Calu3 (cell line): ENCODE measurements around the gene PAPSS1. TPM values are rescaled to one million over a fixed set of nuclear protein-coding genes. Genes with fewer than 3 reads are reported as not detected.

Experiments
- Bru-seq: library from RNA; stranded (reverse); fragments of 400-500 nt; gene quantifications from one replicate; lab custom pipeline; 2021; lab: Mats Ljungman, UMichigan
- BruChase-seq, 2 experiments: library from RNA; stranded (reverse); fragments of 400-500 nt; gene quantifications; one replicate each; lab custom pipeline; 2021; lab: Mats Ljungman, UMichigan
- BruUV-seq: library from RNA; stranded (reverse); fragments of 400-500 nt; replicated peaks from 2 replicates; lab custom pipeline; 2021; lab: Mats Ljungman, UMichigan
- CTCF ChIA-PET: fragments of 300-600 bp; sonication (Branson Sonifier 250); formaldehyde crosslinking; loops from one replicate; lab custom pipeline; 2022; ENCODE audit warnings: antibody characterized with exemption; lab: Charles Lee
- DNase-seq: peaks from one replicate; pipeline ENCODE4 v3.0.0; 2022
- H3K27ac Mint-ChIP-seq: one replicate; pipeline ENCODE4 v1.8.0; 2022; ENCODE audit warnings: mixed read lengths; ENCODE audit not compliant: unreplicated experiment
- H3K27me3 Mint-ChIP-seq: one replicate; pipeline ENCODE4 v1.8.0; 2022; ENCODE audit warnings: mixed read lengths; ENCODE audit not compliant: unreplicated experiment
- H3K36me3 Mint-ChIP-seq: one replicate; pipeline ENCODE4 v1.8.0; 2022; ENCODE audit warnings: mild to moderate bottlenecking, moderate library complexity, mixed read lengths; ENCODE audit not compliant: insufficient read depth, unreplicated experiment
- H3K4me1 Mint-ChIP-seq: one replicate; pipeline ENCODE4 v1.8.0; 2022; ENCODE audit warnings: mild to moderate bottlenecking, low read depth, mixed read lengths; ENCODE audit not compliant: unreplicated experiment
- H3K4me3 Mint-ChIP-seq: one replicate; pipeline ENCODE4 v1.8.0; 2022; ENCODE audit warnings: mild to moderate bottlenecking, low read depth, moderate library complexity, mixed read lengths; ENCODE audit not compliant: unreplicated experiment
- H3K9me3 Mint-ChIP-seq: one replicate; pipeline ENCODE4 v1.8.0; 2022; ENCODE audit warnings: low read depth, mixed read lengths; ENCODE audit not compliant: unreplicated experiment
- intact Hi-C: fragments of 100-400 bp; cut with micrococcal nuclease; formaldehyde crosslinking; loops from one replicate; pipeline ENCODE4 v1.10.0; 2022; ENCODE audit not compliant: unreplicated experiment
- long read RNA-seq: library from polyadenylated mRNA; stranded (forward); transcript quantifications from one replicate; pipeline ENCODE4 v2.0.0, GENCODE V29; 2022
- total RNA-seq: library from RNA; stranded (reverse); gene quantifications from 2 replicates; pipeline ENCODE4 v1.2.3, GENCODE V29; 2022
- TF ChIP-seq, protein P1 (sequence below): fragments of 200-600 bp; IDR thresholded peaks from one replicate; pipeline ENCODE4 v1.8.0; 2022; ENCODE audit warnings: antibody characterized with exemption; ENCODE audit not compliant: unreplicated experiment

PAPSS1 gene
- total RNA-seq (32.5 and 41.6 TPM in 2 replicates), Bru-seq, nascent RNA (percentile 61 among the genes with signal in this experiment), BruChase-seq, experiment 1, labeled RNA remaining after a 6-hour chase (percentile 59 among the genes with signal in this experiment), BruChase-seq, experiment 2, labeled RNA remaining after a 2-hour chase (percentile 56 among the genes with signal in this experiment)
- long read RNA-seq, transcript PAPSS1-201 (12 exons, 2,731 nt) = major isoform, 28 of 40 reads
- long read RNA-seq, partial matches to known transcripts = 4 of 40 reads
- long read RNA-seq, other reads (novel, unspliced or antisense) = 8 of 40 reads

GRCh38 chr4:107719922-107720722, at the start of gene PAPSS1:
PAPSS1 (minus strand) TSS chr4:107720234; CDS start chr4:107720179, 55 bp downstream.
- Mint-ChIP-seq H3K4me3 (peak within 1 kb of the TSS; percentile 84), H3K27me3 (no peaks in the 10 kb centered on the region), H3K9me3 (peaks cover 2% of the 10 kb centered on the region), H3K27ac (peak within 1 kb of the TSS; percentile 83), H3K4me1 (peaks cover 17% of the 10 kb centered on the region), H3K36me3 (peaks cover 20% of the 10 kb centered on the region)
- DNase-seq = peak; percentile 94
- intact Hi-C loops = no loop called here
- CTCF ChIA-PET = interaction anchor here (0.7 to 1.6 kb wide), 7 partner anchors 11 to 270 kb away, joined by 3 to 6 read pairs (median 4); no protein-coding TSS in a partner anchor
- TF ChIP-seq, protein P1, sequence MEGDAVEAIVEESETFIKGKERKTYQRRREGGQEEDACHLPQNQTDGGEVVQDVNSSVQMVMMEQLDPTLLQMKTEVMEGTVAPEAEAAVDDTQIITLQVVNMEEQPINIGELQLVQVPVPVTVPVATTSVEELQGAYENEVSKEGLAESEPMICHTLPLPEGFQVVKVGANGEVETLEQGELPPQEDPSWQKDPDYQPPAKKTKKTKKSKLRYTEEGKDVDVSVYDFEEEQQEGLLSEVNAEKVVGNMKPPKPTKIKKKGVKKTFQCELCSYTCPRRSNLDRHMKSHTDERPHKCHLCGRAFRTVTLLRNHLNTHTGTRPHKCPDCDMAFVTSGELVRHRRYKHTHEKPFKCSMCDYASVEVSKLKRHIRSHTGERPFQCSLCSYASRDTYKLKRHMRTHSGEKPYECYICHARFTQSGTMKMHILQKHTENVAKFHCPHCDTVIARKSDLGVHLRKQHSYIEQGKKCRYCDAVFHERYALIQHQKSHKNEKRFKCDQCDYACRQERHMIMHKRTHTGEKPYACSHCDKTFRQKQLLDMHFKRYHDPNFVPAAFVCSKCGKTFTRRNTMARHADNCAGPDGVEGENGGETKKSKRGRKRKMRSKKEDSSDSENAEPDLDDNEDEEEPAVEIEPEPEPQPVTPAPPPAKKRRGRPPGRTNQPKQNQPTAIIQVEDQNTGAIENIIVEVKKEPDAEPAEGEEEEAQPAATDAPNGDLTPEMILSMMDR = no peak
- BruUV-seq = no TSS peak

- CTCF ChIA-PET = interaction anchor here (1.3 kb wide), 1 partner anchor 64 kb away, joined by 4 read pairs; no protein-coding TSS in a partner anchor
- H3K36me3 Mint-ChIP-seq = no peaks in the 10 kb centered on the region
- H3K4me3 Mint-ChIP-seq = no peak overlapping the region
- H3K9me3 Mint-ChIP-seq = no peaks in the 10 kb centered on the region
- TF ChIP-seq, protein P1 = peak; percentile 30
- no peaks in the 10 kb centered on the region for H3K4me1 Mint-ChIP-seq
- H3K27me3 Mint-ChIP-seq = no peaks in the 10 kb centered on the region
- intact Hi-C loops = loop anchor here (1.0 kb wide), 1 partner anchor 153 kb away; no protein-coding TSS in a partner anchor
- peak; percentile 62 for DNase-seq
- H3K27ac Mint-ChIP-seq = no peak overlapping the region
- BruUV-seq = no TSS peak
These were observed 40.4 kb upstream of the PAPSS1 start for GRCh38 chr4:107760281-107760947.

- BruUV-seq = no TSS peak
- no peaks in the 10 kb centered on the region for H3K36me3 Mint-ChIP-seq
- TF ChIP-seq, protein P1 = no peak
- H3K27ac Mint-ChIP-seq = no peak overlapping the region
- CTCF ChIA-PET = no interaction called here
- DNase-seq = no peak
- no peaks in the 10 kb centered on the region for H3K4me1 Mint-ChIP-seq
- no peak overlapping the region for H3K4me3 Mint-ChIP-seq
- intact Hi-C loops = loop anchor here (1.0 kb wide), 1 partner anchor 68 kb away; no protein-coding TSS in a partner anchor
- H3K9me3 Mint-ChIP-seq = no peaks in the 10 kb centered on the region
- no peaks in the 10 kb centered on the region for H3K27me3 Mint-ChIP-seq
These were observed 37.9 kb upstream of the PAPSS1 start for GRCh38 chr4:107757864-107758476.

- DNase-seq = no peak
- no peak overlapping the region for H3K27ac Mint-ChIP-seq
- H3K27me3 Mint-ChIP-seq = no peaks in the 10 kb centered on the region
- no peaks in the 10 kb centered on the region for H3K9me3 Mint-ChIP-seq
- CTCF ChIA-PET = no interaction called here
- intact Hi-C loops = no loop called here
- no peak overlapping the region for H3K4me3 Mint-ChIP-seq
- H3K36me3 Mint-ChIP-seq = no peaks in the 10 kb centered on the region
- no TSS peak for BruUV-seq
- TF ChIP-seq, protein P1 = no peak
- no peaks in the 10 kb centered on the region for H3K4me1 Mint-ChIP-seq
These were observed 37.2 kb upstream of the PAPSS1 start for GRCh38 chr4:107757283-107757682.
